Measurements from ENCODE around the gene MS4A18. TPM values are rescaled to one million over a fixed set of nuclear protein-coding genes. Genes with fewer than 3 reads are reported as not detected.
A peak's percentile ranks its signal among the peaks of the same experiment; 100 is the strongest.

The MS4A18 gene
- total and polyA plus RNA-seq, 10 of the 15 experiments (the other 5 are each of a cell fraction or from before 2014, with no cell fraction given): not detected

GRCh38 chr11:60763692-60764369, 39.3 kb downstream of the MS4A18 start (continued):
- TF ChIP-seq ELK1 (IDR thresholded peaks at IDR 0.05; ENCODE audit: low read depth, low read length) (no peak), CREM (IDR thresholded peaks at IDR 0.05; ENCODE audit: low read depth) (0 out of 2 replicates have a peak, but pooled peaks have one; percentile 9), NFIC (IDR thresholded peaks at IDR 0.05; ENCODE audit: low read depth, low read length) (peak; percentile 65; the same call in 1 of the 2 replicates), IKZF1 (conservative IDR thresholded peaks at IDR 0.05) (peak; percentile 43), NFYB (IDR thresholded peaks at IDR 0.05; ENCODE audit: insufficient read depth, low read depth, low read length) (no peak), CTCF (IDR thresholded peaks at IDR 0.05 in 2 of 3, conservative IDR thresholded peaks at IDR 0.05 in 1 of 3; ENCODE audit: control insufficient read depth in 2 of 3, extremely low read depth in 1 of 3, insufficient read depth in 1 of 3, low read depth in 3 of 3, low read length in 3 of 3) (peak; percentile 26 to 54 (median 44); a peak in 5 of 6 replicates), MXI1 (IDR thresholded peaks at IDR 0.05; ENCODE audit: low read depth, low read length) (peak; percentile 40; the same call in 1 of the 2 replicates), YY1 (IDR thresholded peaks at IDR 0.05; ENCODE audit: low read depth, low read length) (peak; percentile 66), SPI1 (IDR thresholded peaks at IDR 0.05; ENCODE audit: borderline replicate concordance, insufficient read depth, low read depth, low read length) (0 out of 2 replicates have a peak, but pooled peaks have one; percentile 2), EED (IDR thresholded peaks at IDR 0.05; ENCODE audit: low read depth) (no peak; the same call in 1 of the 2 replicates), RUNX3 (IDR thresholded peaks at IDR 0.05; ENCODE audit: low read length) (peak; percentile 69), CBX5 (IDR thresholded peaks at IDR 0.05; ENCODE audit: low read depth) (peak; percentile 57; the same call in 1 of the 2 replicates), E2F4 (IDR thresholded peaks at IDR 0.05; ENCODE audit: low read depth, low read length) (no peak), MEF2B (IDR thresholded peaks at IDR 0.05; ENCODE audit: partially characterized antibody, poor library complexity, severe bottlenecking) (peak; percentile 86), TCF12 (IDR thresholded peaks at IDR 0.05; ENCODE audit: low read depth, low read length) (no peak), BACH1 (IDR thresholded peaks at IDR 0.05; ENCODE audit: borderline replicate concordance) (peak; percentile 14; the same call in 1 of the 2 replicates), SP1 (IDR thresholded peaks at IDR 0.05; ENCODE audit: low read depth, low read length) (no peak), ATF3 (IDR thresholded peaks at IDR 0.05; ENCODE audit: borderline replicate concordance, extremely low read depth, low read depth, low read length) (no peak), CHD2 (IDR thresholded peaks at IDR 0.05; ENCODE audit: borderline replicate concordance, low read depth, low read length) (peak; percentile 22; the same call in 1 of the 2 replicates), IRF4 (IDR thresholded peaks at IDR 0.05; ENCODE audit: low read depth, low read length) (no peak), LARP7 (IDR thresholded peaks at IDR 0.05) (peak; percentile 57), GATAD2B (conservative IDR thresholded peaks at IDR 0.05; ENCODE audit: low read depth) (peak; percentile 21; the same call in 1 of the 2 replicates), ZBTB33 (IDR thresholded peaks at IDR 0.05) (no peak), JUNB (IDR thresholded peaks at IDR 0.05) (peak; percentile 84), POLR2AphosphoS5 (IDR thresholded peaks at IDR 0.05; ENCODE audit: low read length) (peak; percentile 4; the same call in 1 of the 2 replicates)
